Measurements from ENCODE around the gene HIKESHI. TPM values are rescaled to one million over a fixed set of nuclear protein-coding genes. Genes with fewer than 3 reads are reported as not detected.
A peak's percentile ranks its signal among the peaks of the same experiment; 100 is the strongest.

The HIKESHI gene
- polyA plus RNA-seq, 4 donors = 16.8 to 36.5 (median 24.5) TPM

- no peak for FAIRE-seq
- Histone ChIP-seq H3K36me3 (ENCODE audit: control insufficient read depth in 3 of 3, insufficient read depth in 2 of 3, low read depth in 1 of 3, low read length in 3 of 3) (no peaks in the 10 kb centered on the region), H3K27ac (ENCODE audit: low read depth in 1 of 3, low read length in 2 of 3) (no peak overlapping the region), H3K4me1 (ENCODE audit: control insufficient read depth in 3 of 3, insufficient read depth in 2 of 3, low read depth in 1 of 3, low read length in 2 of 3) (peaks cover 0 to 5% (median 0%) of the 10 kb centered on the region in 3 donors), H3K9me3 (ENCODE audit: control insufficient read depth in 2 of 2, insufficient read depth in 1 of 2, low read depth in 1 of 2, low read length in 1 of 2) (peaks cover 0 to 3% of the 10 kb centered on the region in 2 donors), H3K4me3 (ENCODE audit: low read depth in 1 of 3, low read length in 3 of 3) (no peak overlapping the region), H3K27me3 (ENCODE audit: control insufficient read depth in 3 of 3, insufficient read depth in 3 of 3, low read length in 3 of 3) (peaks cover 0 to 7% (median 0%) of the 10 kb centered on the region in 3 donors)
- WGBS, 3 donors = 96 to 100% (median 100%) methylated on average over 1 of the region's 1 CpG
- no peak for DNase-seq
These were observed 70.0 kb downstream of the HIKESHI start for GRCh38 chr11:86372041-86372440.

GRCh38 chr11:86372586-86372985 lies 70.5 kb downstream of the HIKESHI start:
- FAIRE-seq (no peak), DNase-seq (no peak)
- Histone ChIP-seq H3K36me3 (ENCODE audit: control insufficient read depth in 3 of 3, insufficient read depth in 2 of 3, low read depth in 1 of 3, low read length in 3 of 3) (no peaks in the 10 kb centered on the region), H3K27ac (ENCODE audit: low read depth in 1 of 3, low read length in 2 of 3) (no peak overlapping the region), H3K4me3 (ENCODE audit: low read depth in 1 of 3, low read length in 3 of 3) (no peak overlapping the region), H3K9me3 (ENCODE audit: control insufficient read depth in 2 of 2, insufficient read depth in 1 of 2, low read depth in 1 of 2, low read length in 1 of 2) (peaks cover 0 to 3% of the 10 kb centered on the region in 2 donors), H3K4me1 (ENCODE audit: control insufficient read depth in 3 of 3, insufficient read depth in 2 of 3, low read depth in 1 of 3, low read length in 2 of 3) (peaks cover 0 to 5% (median 0%) of the 10 kb centered on the region in 3 donors), H3K27me3 (ENCODE audit: control insufficient read depth in 3 of 3, insufficient read depth in 3 of 3, low read length in 3 of 3) (peaks cover 0 to 7% (median 0%) of the 10 kb centered on the region in 3 donors)

- Histone ChIP-seq H3K9me3 (ENCODE audit: control insufficient read depth in 2 of 2, insufficient read depth in 1 of 2, low read depth in 1 of 2, low read length in 1 of 2) (peaks cover 0 to 3% of the 10 kb centered on the region in 2 donors), H3K27ac (ENCODE audit: low read depth in 1 of 3, low read length in 2 of 3) (no peak overlapping the region), H3K27me3 (ENCODE audit: control insufficient read depth in 3 of 3, insufficient read depth in 3 of 3, low read length in 3 of 3) (peaks cover 0 to 7% (median 0%) of the 10 kb centered on the region in 3 donors), H3K4me3 (ENCODE audit: low read depth in 1 of 3, low read length in 3 of 3) (no peak overlapping the region), H3K4me1 (ENCODE audit: control insufficient read depth in 3 of 3, insufficient read depth in 2 of 3, low read depth in 1 of 3, low read length in 2 of 3) (peaks cover 0 to 5% (median 0%) of the 10 kb centered on the region in 3 donors), H3K36me3 (ENCODE audit: control insufficient read depth in 3 of 3, insufficient read depth in 2 of 3, low read depth in 1 of 3, low read length in 3 of 3) (no peaks in the 10 kb centered on the region)
- FAIRE-seq (no peak), DNase-seq (no peak)
- 31 to 44% (median 31%) methylated on average over 1 of the region's 1 CpG for WGBS, 3 donors
These were observed 72.0 kb downstream of the HIKESHI start for GRCh38 chr11:86374069-86374468.

- peaks cover 0 to 7% (median 0%) of the 10 kb centered on the region in 3 donors for H3K27me3 ChIP-seq (ENCODE audit: control insufficient read depth in 3 of 3, insufficient read depth in 3 of 3, low read length in 3 of 3)
- peak within 1 kb of the TSS in 1 of 3 donors; percentile 10 for H3K4me3 ChIP-seq (ENCODE audit: low read depth in 1 of 3, low read length in 3 of 3)
- no peak within 1 kb of the TSS for H3K27ac ChIP-seq (ENCODE audit: low read depth in 1 of 3, low read length in 2 of 3)
- DNase-seq (peak in 1 of 2 donors; percentile 38), FAIRE-seq (no peak)
- peaks cover 0 to 5% (median 0%) of the 10 kb centered on the region in 3 donors for H3K4me1 ChIP-seq (ENCODE audit: control insufficient read depth in 3 of 3, insufficient read depth in 2 of 3, low read depth in 1 of 3, low read length in 2 of 3)
- no peaks in the 10 kb centered on the region for H3K36me3 ChIP-seq (ENCODE audit: control insufficient read depth in 3 of 3, insufficient read depth in 2 of 3, low read depth in 1 of 3, low read length in 3 of 3)
- H3K9me3 ChIP-seq (ENCODE audit: control insufficient read depth in 2 of 2, insufficient read depth in 1 of 2, low read depth in 1 of 2, low read length in 1 of 2) = peaks cover 0 to 3% of the 10 kb centered on the region in 2 donors
- 13 to 22% (median 15%) methylated on average over 25 of the region's 25 CpGs for WGBS, 3 donors
These were observed 72.5 kb downstream of the HIKESHI start, which contains the start of gene CCDC81 for GRCh38 chr11:86374586-86374985. Gene CCDC81 (plus strand): TSS chr11:86374887. CDS start chr11:86375164, 277 bp downstream.

GRCh38 chr11:86377972-86378371 lies 75.9 kb downstream of the HIKESHI start:
- peaks cover 0 to 3% of the 10 kb centered on the region in 2 donors for H3K9me3 ChIP-seq (ENCODE audit: control insufficient read depth in 2 of 2, insufficient read depth in 1 of 2, low read depth in 1 of 2, low read length in 1 of 2)
- no peak overlapping the region for H3K27ac ChIP-seq (ENCODE audit: low read depth in 1 of 3, low read length in 2 of 3)
- H3K4me1 ChIP-seq (ENCODE audit: control insufficient read depth in 3 of 3, insufficient read depth in 2 of 3, low read depth in 1 of 3, low read length in 2 of 3) = peaks cover 0 to 5% (median 0%) of the 10 kb centered on the region in 3 donors
- no peak overlapping the region for H3K4me3 ChIP-seq (ENCODE audit: low read depth in 1 of 3, low read length in 3 of 3)
- H3K27me3 ChIP-seq (ENCODE audit: control insufficient read depth in 3 of 3, insufficient read depth in 3 of 3, low read length in 3 of 3) = peaks cover 0 to 7% (median 0%) of the 10 kb centered on the region in 3 donors
- no peak for DNase-seq
- H3K36me3 ChIP-seq (ENCODE audit: control insufficient read depth in 3 of 3, insufficient read depth in 2 of 3, low read depth in 1 of 3, low read length in 3 of 3) = no peaks in the 10 kb centered on the region
- no peak for FAIRE-seq

- 90 to 95% (median 93%) methylated on average over 2 of the region's 2 CpGs for WGBS, 3 donors
- H3K9me3 ChIP-seq (ENCODE audit: control insufficient read depth in 2 of 2, insufficient read depth in 1 of 2, low read depth in 1 of 2, low read length in 1 of 2) = no peaks in the 10 kb centered on the region
- DNase-seq (no peak), FAIRE-seq (no peak)
- peaks cover 0 to 2% (median 0%) of the 10 kb centered on the region in 3 donors for H3K27me3 ChIP-seq (ENCODE audit: control insufficient read depth in 3 of 3, insufficient read depth in 3 of 3, low read length in 3 of 3)
- no peak overlapping the region for H3K4me3 ChIP-seq (ENCODE audit: low read depth in 1 of 3, low read length in 3 of 3)
- no peaks in the 10 kb centered on the region for H3K36me3 ChIP-seq (ENCODE audit: control insufficient read depth in 3 of 3, insufficient read depth in 2 of 3, low read depth in 1 of 3, low read length in 3 of 3)
- H3K4me1 ChIP-seq (ENCODE audit: control insufficient read depth in 3 of 3, insufficient read depth in 2 of 3, low read depth in 1 of 3, low read length in 2 of 3) = no peaks in the 10 kb centered on the region
- H3K27ac ChIP-seq (ENCODE audit: low read depth in 1 of 3, low read length in 2 of 3) = no peak overlapping the region
These were observed 78.4 kb downstream of the HIKESHI start for GRCh38 chr11:86380295-86381059.

- FAIRE-seq = no peak
- H3K9me3 ChIP-seq (ENCODE audit: control insufficient read depth in 2 of 2, insufficient read depth in 1 of 2, low read depth in 1 of 2, low read length in 1 of 2) = no peaks in the 10 kb centered on the region
- DNase-seq = no peak
- WGBS, 3 donors = 86 to 91% (median 88%) methylated on average over 5 of the region's 5 CpGs
- no peak overlapping the region for H3K27ac ChIP-seq (ENCODE audit: low read depth in 1 of 3, low read length in 2 of 3)
- no peak overlapping the region for H3K4me3 ChIP-seq (ENCODE audit: low read depth in 1 of 3, low read length in 3 of 3)
- no peaks in the 10 kb centered on the region for H3K27me3 ChIP-seq (ENCODE audit: control insufficient read depth in 3 of 3, insufficient read depth in 3 of 3, low read length in 3 of 3)
- no peaks in the 10 kb centered on the region for H3K36me3 ChIP-seq (ENCODE audit: control insufficient read depth in 3 of 3, insufficient read depth in 2 of 3, low read depth in 1 of 3, low read length in 3 of 3)
- no peaks in the 10 kb centered on the region for H3K4me1 ChIP-seq (ENCODE audit: control insufficient read depth in 3 of 3, insufficient read depth in 2 of 3, low read depth in 1 of 3, low read length in 2 of 3)
These were observed 81.3 kb downstream of the HIKESHI start for GRCh38 chr11:86383041-86383955.

GRCh38 chr11:86386283-86386682 lies 84.2 kb downstream of the HIKESHI start:
- FAIRE-seq (no peak), DNase-seq (no peak)
- Histone ChIP-seq H3K36me3 (ENCODE audit: control insufficient read depth in 3 of 3, insufficient read depth in 2 of 3, low read depth in 1 of 3, low read length in 3 of 3) (no peaks in the 10 kb centered on the region), H3K27me3 (ENCODE audit: control insufficient read depth in 3 of 3, insufficient read depth in 3 of 3, low read length in 3 of 3) (no peaks in the 10 kb centered on the region), H3K4me3 (ENCODE audit: low read depth in 1 of 3, low read length in 3 of 3) (no peak overlapping the region), H3K27ac (ENCODE audit: low read depth in 1 of 3, low read length in 2 of 3) (no peak overlapping the region), H3K4me1 (ENCODE audit: control insufficient read depth in 3 of 3, insufficient read depth in 2 of 3, low read depth in 1 of 3, low read length in 2 of 3) (no peaks in the 10 kb centered on the region), H3K9me3 (ENCODE audit: control insufficient read depth in 2 of 2, insufficient read depth in 1 of 2, low read depth in 1 of 2, low read length in 1 of 2) (no peaks in the 10 kb centered on the region)
- WGBS, 3 donors = 90 to 95% (median 91%) methylated on average over 2 of the region's 2 CpGs
